Measurements from ENCODE around the gene KCTD5.
"Not testable (repeated sequence)": the region's sequence is repeated elsewhere in the genome, so short reads cannot be mapped to it uniquely, and the experiment has no call there.

The KCTD5 gene

GRCh38 chr16:2720719-2721633 is 38.7 kb downstream of the KCTD5 start:
- peak overlapping the region; percentile 70 for H3K4me3 ChIP-seq (ENCODE audit: low read depth, low read length)
- DNase-seq (ENCODE audit: low read depth) = peak; percentile 94
- peak; percentile 68 for TF ChIP-seq CTCF (IDR thresholded peaks at IDR 0.05; ENCODE audit: insufficient read depth, low read depth, low read length, missing control alignments)

- not testable (repeated sequence) for DNase-seq (ENCODE audit: low read depth)
- H3K4me3 ChIP-seq (ENCODE audit: low read depth, low read length) = peak overlapping the region; percentile 57
Observed at GRCh38 chr16:2721634-2722173, 39.4 kb downstream of the KCTD5 start.

- DNase-seq (ENCODE audit: low read depth) = no peak
- TF ChIP-seq CTCF (IDR thresholded peaks at IDR 0.05; ENCODE audit: insufficient read depth, low read depth, low read length, missing control alignments) = no peak
- no peak overlapping the region for H3K4me3 ChIP-seq (ENCODE audit: low read depth, low read length)
Observed at GRCh38 chr16:2724088-2724676, 41.9 kb downstream of the KCTD5 start.

GRCh38 chr16:2724816-2725348 is 42.6 kb downstream of the KCTD5 start:
- TF ChIP-seq CTCF (IDR thresholded peaks at IDR 0.05; ENCODE audit: insufficient read depth, low read depth, low read length, missing control alignments) = no peak
- no peak overlapping the region for H3K4me3 ChIP-seq (ENCODE audit: low read depth, low read length)
- no peak for DNase-seq (ENCODE audit: low read depth)

GRCh38 chr16:2726923-2727322 is 44.6 kb downstream of the KCTD5 start:
- DNase-seq (ENCODE audit: low read depth) = no peak
- no peak overlapping the region for H3K4me3 ChIP-seq (ENCODE audit: low read depth, low read length)
- TF ChIP-seq CTCF (IDR thresholded peaks at IDR 0.05; ENCODE audit: insufficient read depth, low read depth, low read length, missing control alignments) = no peak

GRCh38 chr16:2728034-2728433 is 45.7 kb downstream of the KCTD5 start:
- TF ChIP-seq CTCF (IDR thresholded peaks at IDR 0.05; ENCODE audit: insufficient read depth, low read depth, low read length, missing control alignments) = no peak
- no peak for DNase-seq (ENCODE audit: low read depth)
- H3K4me3 ChIP-seq (ENCODE audit: low read depth, low read length) = no peak overlapping the region

- TF ChIP-seq CTCF (IDR thresholded peaks at IDR 0.05; ENCODE audit: insufficient read depth, low read depth, low read length, missing control alignments) = no peak
- no peak for DNase-seq (ENCODE audit: low read depth)
- H3K4me3 ChIP-seq (ENCODE audit: low read depth, low read length) = no peak overlapping the region
Observed at GRCh38 chr16:2734844-2735515, 52.7 kb downstream of the KCTD5 start.
